NCI-H748 treated with DMSO at 0.1 percent for 48 hours (cell line): ENCODE measurements around the gene IHH.

Experiments
- DNase-seq: peaks from one replicate; lab custom pipeline; 2025; lab: John Stamatoyannopoulos, UW

The IHH gene

GRCh38 chr2:219038600-219038999, 22.1 kb downstream of the IHH start:
- no peak for DNase-seq

GRCh38 chr2:219037783-219038499, 22.8 kb downstream of the IHH start:
- DNase-seq = no peak

GRCh38 chr2:219035942-219036341, 24.8 kb downstream of the IHH start:
- DNase-seq = no peak

DNA sequence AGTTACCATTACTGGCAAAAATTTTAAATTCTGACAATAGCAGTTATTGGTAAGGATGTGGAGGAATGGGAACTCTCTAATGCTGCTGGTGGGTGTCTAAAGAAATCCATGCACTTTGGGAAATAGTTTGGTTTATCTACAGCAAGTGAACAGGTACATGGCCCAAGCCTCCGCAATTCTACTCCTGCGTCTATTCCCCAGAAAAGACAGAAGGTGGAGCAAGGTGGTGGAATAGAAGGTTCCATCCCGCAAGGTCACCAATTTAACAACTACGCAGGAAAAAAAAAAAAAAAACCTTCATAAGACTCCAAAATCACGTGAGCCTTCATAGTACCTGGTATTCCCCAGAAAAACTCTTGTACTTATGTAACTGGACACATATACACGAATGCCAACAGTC, 25.9 kb downstream of the IHH start:
- DNase-seq = no peak

DNA sequence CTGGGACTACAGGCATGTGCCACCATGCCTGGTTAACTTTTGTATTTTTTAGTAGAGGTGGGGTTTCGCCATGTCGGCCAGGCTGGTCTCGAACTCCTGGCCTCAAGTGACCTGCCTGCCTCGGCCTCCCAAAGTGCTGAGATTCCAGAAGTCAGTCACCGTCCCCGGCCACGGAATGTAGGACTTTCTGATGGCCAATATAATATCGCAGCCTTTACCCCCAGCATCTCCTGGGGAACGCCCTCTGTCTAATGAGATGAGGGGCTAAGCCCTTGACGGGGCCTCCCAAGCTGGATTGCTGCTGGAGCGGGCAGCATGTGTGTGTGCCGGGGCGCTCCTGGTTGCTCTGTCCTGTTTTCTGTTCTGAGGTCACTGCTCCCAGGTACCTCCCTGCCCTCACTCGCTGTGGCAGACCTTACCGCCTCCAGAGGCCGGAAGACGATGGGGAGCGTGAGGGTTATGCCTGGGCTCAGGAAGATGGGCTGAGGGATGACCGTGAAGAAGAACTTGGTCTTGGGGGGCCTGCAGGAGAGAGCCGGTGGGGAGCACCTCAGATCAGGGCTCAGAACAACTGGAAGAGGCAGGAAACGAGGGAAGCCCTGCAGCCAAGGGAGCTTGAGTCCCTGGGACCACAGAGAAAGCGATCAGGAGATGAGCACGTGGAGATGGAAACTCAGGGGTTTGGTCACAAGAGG, 28.5 kb downstream of the IHH start:
- DNase-seq = no peak

GRCh38 chr2:219031005-219031738, 29.5 kb downstream of the IHH start:
- DNase-seq = no peak

DNA sequence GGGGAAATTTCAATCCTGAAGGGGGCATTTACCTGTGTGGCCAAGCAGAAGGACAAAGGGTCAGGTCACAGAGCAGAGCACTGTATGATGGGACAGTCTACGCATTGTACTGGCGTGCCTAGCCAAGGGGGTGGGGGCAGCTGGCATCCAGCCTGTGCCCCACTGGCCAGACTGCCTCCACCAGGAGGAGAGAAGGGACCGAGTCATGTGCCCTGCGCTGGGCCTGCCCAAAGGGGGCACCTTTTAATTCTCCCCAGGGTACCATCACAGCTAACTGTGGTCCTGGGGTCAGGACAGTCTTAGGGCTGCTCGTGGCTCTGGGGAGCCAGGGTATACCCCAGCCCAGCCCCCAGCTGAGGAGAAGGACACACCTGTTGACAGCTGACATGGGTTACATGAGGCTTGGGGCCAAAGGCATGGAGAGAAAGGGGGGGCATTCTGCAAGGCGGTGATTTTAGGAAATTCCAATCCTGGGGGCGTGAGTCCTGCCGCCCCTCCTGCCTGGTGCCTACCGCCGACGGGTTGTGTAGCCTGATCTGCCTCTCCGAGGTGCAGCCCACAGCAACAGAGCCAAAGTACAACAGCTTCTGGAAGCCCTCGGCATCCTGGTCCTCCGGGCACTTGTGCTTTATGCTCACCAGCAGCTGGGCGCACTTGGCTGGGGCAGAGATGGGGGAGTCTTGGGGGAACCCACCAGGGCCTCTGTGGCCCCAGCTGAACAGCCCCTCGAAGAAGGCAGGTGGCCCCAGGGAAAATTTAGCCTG, 30.4 kb downstream of the IHH start:
- DNase-seq = no peak

DNA sequence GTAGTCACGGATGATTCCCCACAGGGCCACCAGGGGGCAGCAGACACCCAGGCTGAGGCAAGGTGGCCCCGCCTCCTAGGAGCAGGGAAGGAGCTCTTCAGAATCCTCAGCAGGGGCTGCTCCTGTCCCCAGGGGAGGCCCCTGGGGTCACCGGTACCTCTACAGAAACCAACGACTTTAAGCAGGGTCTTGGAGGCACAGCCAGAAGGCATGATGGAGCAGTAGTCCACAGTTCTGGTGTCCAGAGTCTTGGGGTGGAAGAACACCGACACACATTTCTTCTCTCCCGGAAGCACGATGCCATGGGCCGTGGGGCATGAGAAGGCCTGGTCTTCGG, 30.9 kb downstream of the IHH start:
- peak; percentile 61 for DNase-seq

- DNase-seq = no peak
These were observed 31.5 kb downstream of the IHH start for GRCh38 chr2:219028996-219029828.

DNA sequence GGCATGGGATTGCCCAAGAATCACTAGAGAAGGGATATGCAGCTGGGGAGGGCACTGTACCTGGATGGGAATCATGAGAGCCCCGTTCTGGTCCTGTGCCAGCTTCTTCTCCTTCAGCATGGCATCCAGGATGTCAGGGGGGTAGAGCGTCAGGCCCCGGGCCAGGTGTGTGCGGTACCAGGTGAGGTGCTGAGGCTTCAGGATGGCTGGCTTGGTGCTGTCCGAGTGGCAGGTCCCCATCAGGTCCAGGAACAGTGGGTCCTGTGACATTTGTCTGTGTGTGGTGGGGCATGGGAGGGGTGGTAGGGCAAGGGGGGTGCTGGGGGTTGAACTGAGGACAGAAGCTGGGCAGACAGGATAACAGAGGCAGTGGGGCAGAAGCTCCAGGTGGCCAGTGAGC, 32.6 kb downstream of the IHH start:
- DNase-seq = no peak

DNA sequence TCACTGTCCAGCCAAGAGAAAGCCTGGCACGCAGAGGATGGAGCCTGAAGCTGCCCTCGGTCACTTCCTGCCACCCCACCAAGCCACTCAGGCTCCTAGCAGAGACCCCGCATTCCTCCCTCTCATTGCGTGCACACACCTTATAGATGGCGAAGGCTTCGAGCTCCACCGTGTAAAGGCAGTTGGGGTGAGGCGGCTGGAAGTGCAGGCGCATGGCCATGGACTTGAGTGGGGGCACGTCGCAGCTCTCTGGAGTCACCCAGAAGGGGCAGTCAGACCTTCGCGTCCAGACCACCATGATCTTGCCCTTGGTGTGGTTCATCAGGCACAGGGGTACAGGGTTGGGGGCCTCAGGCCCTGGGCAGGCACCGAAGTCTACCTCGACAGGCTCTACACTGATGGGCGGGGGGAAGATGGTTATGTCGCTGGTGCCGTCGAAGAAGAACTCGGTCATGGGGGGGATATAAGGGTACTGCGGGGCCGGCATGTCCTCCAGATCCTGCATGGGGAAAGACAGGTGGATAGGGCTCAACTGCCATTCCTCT, 33.1 kb downstream of the IHH start:
- DNase-seq = no peak

DNA sequence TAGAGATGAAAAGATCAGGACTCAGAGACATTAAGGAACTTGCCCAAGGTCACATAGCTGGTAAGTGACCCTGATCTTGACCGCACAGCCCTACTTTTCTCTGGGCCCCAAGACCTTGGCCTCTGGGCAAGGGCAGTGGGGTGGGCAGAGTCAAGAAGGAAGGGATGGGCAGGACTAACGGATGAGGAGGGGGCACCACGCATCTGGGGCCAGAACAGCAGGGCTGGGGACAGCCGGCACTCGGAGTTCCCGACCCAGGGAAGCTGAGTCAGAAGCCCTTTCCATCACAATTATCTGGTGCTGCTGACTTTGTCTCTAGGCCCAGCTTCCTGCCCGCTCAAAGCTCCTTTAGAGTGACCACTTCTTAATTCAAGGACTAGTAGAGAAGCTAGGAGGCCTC, 33.8 kb downstream of the IHH start:
- DNase-seq = no peak

DNA sequence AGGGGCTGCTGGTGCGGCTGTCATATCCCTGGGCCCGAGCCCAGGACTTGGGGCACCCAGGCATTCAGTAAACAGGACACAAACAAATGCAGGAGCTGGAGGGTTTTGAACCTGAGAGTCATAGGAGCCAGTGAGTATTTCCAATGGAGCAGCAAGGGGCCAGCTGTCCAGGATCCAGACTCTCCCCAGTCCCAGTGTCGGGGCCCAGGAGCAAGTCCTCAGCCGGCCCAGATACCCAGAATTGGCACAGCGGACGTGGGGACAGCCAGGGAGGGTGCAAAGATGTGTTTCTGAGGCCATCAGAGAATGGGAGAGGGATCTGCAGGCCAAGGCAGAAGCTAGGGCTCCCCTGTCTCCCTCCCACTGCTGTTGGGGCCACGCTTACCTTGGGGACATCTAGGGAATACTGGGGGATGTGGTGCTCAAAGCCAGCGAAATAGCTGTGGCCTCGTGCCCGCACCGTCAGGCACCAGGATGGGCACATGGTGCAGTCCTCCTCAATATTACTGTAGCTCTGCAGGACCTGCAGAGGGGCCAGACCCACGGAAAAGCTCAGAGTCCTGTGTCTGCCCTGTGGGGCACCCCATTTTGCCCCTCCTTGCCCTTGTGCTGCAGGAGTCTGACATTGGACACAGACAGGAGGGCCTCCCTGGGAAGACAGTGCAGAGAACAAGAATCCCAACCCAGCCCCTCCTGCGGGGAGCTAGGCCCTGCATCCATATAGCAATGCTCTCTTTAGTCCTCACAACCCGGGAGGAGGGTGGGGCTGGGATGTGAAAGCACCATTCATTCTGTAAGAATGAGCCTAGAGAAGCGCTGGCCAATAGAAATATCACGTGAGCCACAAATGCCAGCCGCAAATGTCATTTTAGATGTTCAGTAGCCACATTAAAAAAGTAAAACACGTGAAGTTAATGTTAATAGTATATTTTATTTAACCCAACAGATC, 34.8 kb downstream of the IHH start:
- no peak for DNase-seq

- DNase-seq = no peak
These were observed 36.7 kb downstream of the IHH start for GRCh38 chr2:219024059-219024458.

- DNase-seq = no peak
These were observed 37.6 kb downstream of the IHH start for GRCh38 chr2:219023045-219023605.

DNA sequence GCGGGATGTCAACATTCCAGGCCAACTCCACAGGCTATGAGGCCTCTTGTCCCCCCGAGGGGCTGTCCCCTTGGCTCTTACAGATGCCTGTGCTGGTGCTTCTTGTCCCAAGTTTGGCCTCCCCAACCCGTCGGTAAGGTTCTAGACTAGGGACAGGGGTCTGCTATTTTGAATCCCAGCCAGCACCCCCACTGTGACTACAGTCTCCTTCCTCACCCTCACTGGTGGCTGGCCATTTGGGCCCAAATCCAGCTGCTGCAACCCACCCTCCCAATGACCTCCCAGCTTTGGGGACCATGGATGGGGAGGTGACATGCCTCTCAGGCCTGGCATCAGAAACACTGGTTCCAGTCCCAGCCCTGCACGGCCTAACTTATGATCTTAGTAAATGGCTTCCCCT, 38.1 kb downstream of the IHH start:
- DNase-seq = no peak

- DNase-seq = no peak
These were observed 38.7 kb downstream of the IHH start for GRCh38 chr2:219022041-219022440.

DNA sequence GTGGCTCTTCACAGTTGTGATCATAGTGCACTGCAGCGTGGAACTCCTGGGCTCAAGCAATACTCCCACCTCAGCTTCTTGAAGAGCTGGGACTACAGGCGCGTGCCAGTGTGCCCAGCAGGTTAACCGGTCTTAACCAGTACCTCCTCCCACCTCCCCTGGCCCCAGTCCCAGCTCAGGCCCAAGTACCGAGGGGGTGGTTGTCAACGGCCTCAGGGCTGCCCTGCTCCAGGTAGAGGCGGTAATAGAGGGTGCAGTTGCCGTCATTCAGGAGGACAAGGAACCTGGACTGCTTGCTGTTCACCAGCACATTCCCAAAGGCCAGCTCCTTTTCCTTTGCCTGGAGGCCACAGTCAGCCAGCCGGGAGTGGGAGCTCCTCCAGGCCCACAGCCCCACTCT, 39.1 kb downstream of the IHH start:
- DNase-seq = no peak

DNA sequence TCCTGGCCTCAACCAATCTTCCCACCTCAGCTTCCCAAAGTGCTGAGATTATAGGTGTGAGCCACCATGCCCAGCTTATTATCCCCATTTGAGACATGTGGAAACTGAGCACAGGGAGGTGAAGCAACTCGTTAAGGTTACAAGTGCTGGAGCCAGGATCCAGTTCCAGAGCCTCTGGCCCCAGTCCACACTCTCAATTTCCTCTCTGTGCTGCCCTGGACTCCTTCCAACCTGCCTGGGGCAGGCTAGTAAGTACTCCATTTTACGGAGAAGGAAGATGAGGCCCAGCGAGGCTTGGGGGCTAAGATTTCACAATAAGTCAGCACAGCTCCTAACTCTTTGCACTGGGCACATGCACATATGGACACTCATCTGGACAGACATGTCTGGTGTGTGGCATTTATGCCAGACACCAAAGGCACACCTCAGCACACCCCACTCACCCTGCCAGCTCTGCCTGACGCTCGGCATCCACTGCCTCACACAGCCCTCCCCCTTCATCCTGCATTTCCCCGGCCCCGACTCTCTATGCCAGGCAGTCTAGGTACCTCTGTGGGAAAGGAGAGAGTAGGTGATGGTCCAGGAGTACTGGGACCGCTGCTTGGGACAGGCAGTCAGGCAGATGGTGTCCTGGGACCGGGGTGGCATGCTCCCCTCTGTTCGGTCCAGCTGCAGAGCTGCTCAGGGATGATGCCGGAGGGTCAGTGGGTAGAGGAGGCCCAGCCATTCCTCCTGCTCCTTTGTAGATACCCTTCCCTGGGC, 39.9 kb downstream of the IHH start:
- no peak for DNase-seq
